SU-DHL-6 (cell line): ENCODE data around the gene FBN1.

Source experiments
- CTCF ChIP-seq: fragments of 200-600 bp; sonication (generic); IDR thresholded peaks from one replicate; pipeline ENCODE4 v1.5.1; 2017; ENCODE audit warnings: antibody characterized with exemption, mild to moderate bottlenecking, low read length, moderate library complexity; ENCODE audit not compliant: insufficient read depth, poor library complexity, severe bottlenecking
- EZH2phosphoT487 ChIP-seq: fragments of 200-600 bp; sonication (generic), shearing (Covaris generic); conservative IDR thresholded peaks from 2 replicates; pipeline ENCODE4 v1.6.1; 2018; ENCODE audit warnings: mild to moderate bottlenecking, antibody characterized with exemption, low read length, moderate library complexity, mixed read lengths

GRCh38 chr15:48389691-48390143, 255.8 kb downstream of the FBN1 start:
- no peak for TF ChIP-seq CTCF
- no peak for TF ChIP-seq EZH2phosphoT487
